BE2C (cell line): ENCODE data around the gene ERG.

ENCODE experiments used
- DNase-seq: peaks from one replicate; pipeline ENCODE4 v3.0.0-alpha.2; 2020
- H3K27me3 ChIP-seq: fragments of 250-450 bp; sonication (Bioruptor Pico); 2 replicates; pipeline ENCODE4 v1.5.1; 2020; ENCODE audit warnings: mild to moderate bottlenecking
- H3K36me3 ChIP-seq: fragments of 250-450 bp; sonication (Bioruptor Pico); 2 replicates; pipeline ENCODE4 v1.5.1; 2020; ENCODE audit warnings: mild to moderate bottlenecking
- H3K4me1 ChIP-seq: fragments of 250-450 bp; sonication (Bioruptor Pico); 2 replicates; pipeline ENCODE4 v1.5.1; 2020
- H3K4me3 ChIP-seq: 2 replicates; pipeline ENCODE4 v1.5.1; 2011; ENCODE audit warnings: low read depth, low read length
- H3K9me3 ChIP-seq: fragments of 250-450 bp; sonication (Bioruptor Pico); 2 replicates; pipeline ENCODE4 v1.5.1; 2020
- CTCF ChIP-seq: IDR thresholded peaks from 2 replicates; pipeline ENCODE4 v1.5.1; 2012; ENCODE audit warnings: mild to moderate bottlenecking, low read depth, low read length

The ERG gene

GRCh38 chr21:38490411-38491020 lies 7.8 kb downstream of the ERG start:
- no peak for DNase-seq
- no peak for TF ChIP-seq CTCF
- Histone ChIP-seq H3K4me1 (no peaks in the 10 kb centered on the region), H3K4me3 (no peak overlapping the region), H3K9me3 (no peaks in the 10 kb centered on the region), H3K36me3 (no peaks in the 10 kb centered on the region), H3K27me3 (no peaks in the 10 kb centered on the region)

- H3K4me3 ChIP-seq = no peak overlapping the region
- no peaks in the 10 kb centered on the region for H3K9me3 ChIP-seq
- H3K4me1 ChIP-seq = no peaks in the 10 kb centered on the region
- no peaks in the 10 kb centered on the region for H3K27me3 ChIP-seq
- no peaks in the 10 kb centered on the region for H3K36me3 ChIP-seq
- TF ChIP-seq CTCF = no peak
- no peak for DNase-seq
These were observed 8.5 kb downstream of the ERG start for GRCh38 chr21:38489729-38490128.

- H3K36me3 ChIP-seq = no peaks in the 10 kb centered on the region
- H3K27me3 ChIP-seq = no peaks in the 10 kb centered on the region
- no peak for TF ChIP-seq CTCF
- H3K4me1 ChIP-seq = no peaks in the 10 kb centered on the region
- H3K9me3 ChIP-seq = no peaks in the 10 kb centered on the region
- DNase-seq = no peak
- H3K4me3 ChIP-seq = no peak overlapping the region
These were observed 9.0 kb downstream of the ERG start for GRCh38 chr21:38489271-38489652.

GRCh38 chr21:38488640-38489270 lies 9.5 kb downstream of the ERG start:
- TF ChIP-seq CTCF = no peak
- Histone ChIP-seq H3K4me3 (no peak overlapping the region), H3K4me1 (no peaks in the 10 kb centered on the region), H3K36me3 (no peaks in the 10 kb centered on the region), H3K9me3 (no peaks in the 10 kb centered on the region), H3K27me3 (no peaks in the 10 kb centered on the region)
- DNase-seq = no peak

GRCh38 chr21:38487901-38488639 lies 10.2 kb downstream of the ERG start:
- Histone ChIP-seq H3K36me3 (no peaks in the 10 kb centered on the region), H3K9me3 (no peaks in the 10 kb centered on the region), H3K27me3 (no peaks in the 10 kb centered on the region), H3K4me3 (no peak overlapping the region), H3K4me1 (no peaks in the 10 kb centered on the region)
- no peak for TF ChIP-seq CTCF
- no peak for DNase-seq

- DNase-seq = no peak
- Histone ChIP-seq H3K4me3 (no peak overlapping the region), H3K27me3 (no peaks in the 10 kb centered on the region), H3K9me3 (no peaks in the 10 kb centered on the region), H3K36me3 (no peaks in the 10 kb centered on the region), H3K4me1 (no peaks in the 10 kb centered on the region)
- TF ChIP-seq CTCF = no peak
These were observed 11.6 kb downstream of the ERG start for GRCh38 chr21:38486706-38487105.
